Spleen (tissue), 11 donors: ENCODE data around the gene PCDH15. TPM values are rescaled to one million over a fixed set of nuclear protein-coding genes. Genes with fewer than 3 reads are reported as not detected.

Source experiments
- DNase-seq: peaks from one replicate; pipeline ENCODE4 v3.0.0-alpha.2; 2020
- H3K27ac ChIP-seq, 8 donors: fragments of 200-600 bp; sonication (generic) in 7 of 8; 1 replicate in 4 of 8; 2 replicates in 4 of 8; pipeline versions ENCODE4 v1.5.0 to v1.8.0; 2016 to 2021; ENCODE audit warnings: inconsistent platforms in 4 of 8, mild to moderate bottlenecking in 4 of 8, moderate library complexity in 1 of 8
- H3K27me3 ChIP-seq, 7 donors: fragments of 200-600 bp; sonication (generic) in 6 of 7; replicated peaks in 1 of 7; 1 replicate in 4 of 7; 2 replicates in 3 of 7; pipeline versions ENCODE4 v1.5.0 to v1.8.0; 2016 to 2021; ENCODE audit warnings: inconsistent platforms in 3 of 7, mild to moderate bottlenecking in 1 of 7
- H3K36me3 ChIP-seq, 6 donors: fragments of 200-600 bp; sonication (generic) in 5 of 6; 1 replicate in 4 of 6; 2 replicates in 2 of 6; pipeline versions ENCODE4 v1.5.0 to v1.8.0; 2016 to 2021; ENCODE audit warnings: inconsistent platforms in 2 of 6
- H3K4me1 ChIP-seq, 6 donors: fragments of 200-600 bp; sonication (generic) in 5 of 6; 1 replicate in 3 of 6; 2 replicates in 3 of 6; pipeline versions ENCODE4 v1.5.0 to v1.8.0; 2016 to 2021; ENCODE audit warnings: inconsistent platforms in 3 of 6
- H3K4me3 ChIP-seq, 8 donors: fragments of 200-600 bp; sonication (generic) in 7 of 8; 1 replicate in 4 of 8; 2 replicates in 4 of 8; pipeline versions ENCODE4 v1.5.0 to v1.8.0; 2016 to 2021; ENCODE audit warnings: inconsistent platforms in 4 of 8, mild to moderate bottlenecking in 4 of 8, moderate library complexity in 2 of 8
- H3K9me3 ChIP-seq, 8 donors: fragments of 200-600 bp; sonication (generic) in 7 of 8; 1 replicate in 4 of 8; 2 replicates in 4 of 8; pipeline versions ENCODE4 v1.5.0 to v1.8.0; 2016 to 2021; ENCODE audit warnings: inconsistent platforms in 4 of 8
- POLR2A ChIP-seq, 3 donors: fragments of 450-650 bp; IDR thresholded peaks; one replicate each; pipeline ENCODE4 v1.5.1; 2017; ENCODE audit warnings: antibody characterized with exemption in 3 of 3, mild to moderate bottlenecking in 1 of 3
- POLR2AphosphoS5 ChIP-seq, 3 donors: sonication (generic); formaldehyde crosslinking; IDR thresholded peaks; one replicate each; pipeline ENCODE4 v1.5.1; 2017; ENCODE audit warnings: antibody characterized with exemption in 3 of 3
- WGBS, 5 donors: extraction: QIAGEN DNeasy Blood & Tissue Kit in 3 of 5; methylation state at CpG; one replicate each; pipeline versions ENCODE4 v1.1.5 to v1.1.7; 2013 to 2018; 5-methylcytosine and 5-hydroxymethylcytosine counted together
- intact Hi-C: fragments of 100-400 bp; cut with DNase I; formaldehyde crosslinking; loops from one replicate; pipeline ENCODE4 v1.15.0; 2023; ENCODE audit warnings: low total_unique reads
- polyA plus RNA-seq, 3 donors: library from polyadenylated mRNA; stranded (reverse); fragments of 200-250 nt; gene quantifications; one replicate each; pipeline ENCODE4 v1.2.1, GENCODE V29; 2013
- total RNA-seq, 7 donors: library from RNA; depleted of rRNA in 3 of 7; stranded (reverse); fragments of >200 nt in 3 of 7; fragmentation: NEBNext Ultra II Directional in 4 of 7; extraction: Animal tissue kit (Norgen Biotek cat#: 25700) in 4 of 7; gene quantifications; one replicate each; pipeline versions ENCODE4 v1.1.0 to v1.2.1, GENCODE V29; 2016 to 2021
- TF ChIP-seq, protein P1 (sequence below), 11 experiments: fragments of 200-600 bp in 7 of 11; fragments of 450-650 bp in 4 of 11; sonication (generic) in 4 of 11; IDR thresholded peaks in 8 of 11; conservative IDR thresholded peaks in 3 of 11; 1 replicate in 7 of 11; 2 replicates in 4 of 11; pipeline versions ENCODE4 v1.4.0 to v1.8.0; 2016 to 2021; ENCODE audit warnings: antibody characterized with exemption in 11 of 11, inconsistent platforms in 4 of 11, mild to moderate bottlenecking in 1 of 11
- donor health status: healthy with polysubstance abuse.
- donor health status: DM: no; HTN: no; CAD: no; lungs with moderate emphysema.
- donor health status: DM: no; HTN: no; CAD: no.
- donor health status: Bipolar disorder and iron deficiency.
- donor health status: healthy.
- donor health status: DM: no; HTN: no; CAD: no.
- donor health status: DM: yes; HTN: yes; CAD: no.

The PCDH15 gene
- total and polyA plus RNA-seq, 10 donors, result 0.24 to 2.1 (median 0.83) TPM

DNA sequence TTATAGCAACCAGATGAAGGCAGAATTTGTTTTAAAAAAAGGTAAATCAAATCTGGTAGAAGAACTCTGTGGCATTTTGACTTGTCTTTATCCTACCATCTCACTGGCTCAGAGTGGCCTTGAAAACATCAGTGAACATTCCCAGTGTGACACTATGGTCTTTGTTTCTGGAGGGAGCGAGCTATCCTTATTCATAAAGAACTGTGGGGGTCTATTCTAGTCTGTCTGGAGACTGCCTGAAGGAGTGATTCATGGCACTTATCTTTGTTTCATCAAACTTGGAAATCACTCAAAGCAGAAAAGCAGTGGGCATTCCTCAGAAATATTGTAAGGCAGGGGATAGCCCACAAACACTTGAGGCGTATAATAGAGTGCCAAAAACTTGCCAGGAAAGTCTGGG, 719.1 kb downstream of the PCDH15 start:
- Histone ChIP-seq H3K27ac (no peak overlapping the region), H3K4me1 (no peaks in the 10 kb centered on the region), H3K27me3 (no peaks in the 10 kb centered on the region), H3K36me3 (no peaks in the 10 kb centered on the region), H3K4me3 (no peak overlapping the region), H3K9me3 (peaks cover 0 to 16% (median 6%) of the 10 kb centered on the region in 8 donors)
- 78 to 91% (median 86%) methylated on average over 2 of the region's 2 CpGs for WGBS, 5 donors
- no peak for TF ChIP-seq POLR2AphosphoS5 (IDR thresholded peaks at IDR 0.05)
- no peak for DNase-seq
- intact Hi-C loops, result no loop called here

DNA sequence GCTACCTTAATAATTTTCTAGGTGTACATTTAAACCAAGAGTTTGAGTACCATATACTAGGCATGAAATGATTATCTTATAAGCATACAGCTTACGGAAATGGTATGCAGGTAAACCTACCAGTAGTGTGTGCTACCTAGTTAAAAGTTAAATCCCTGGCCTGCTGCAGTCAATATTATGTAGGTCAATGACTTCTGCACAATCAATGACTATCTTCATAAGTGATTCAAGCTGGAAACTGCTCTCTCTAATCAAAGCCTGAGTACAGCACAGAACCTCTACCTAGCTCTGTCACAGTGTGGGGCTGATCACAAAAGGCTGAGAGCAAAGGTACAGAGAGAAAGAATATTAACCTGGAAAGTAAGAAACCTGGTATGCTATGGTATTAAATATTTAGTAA, 733.7 kb downstream of the PCDH15 start:
- 75 to 95% (median 90%) methylated on average over 1 of the region's 1 CpG for WGBS, 5 donors
- Histone ChIP-seq H3K27me3 (no peaks in the 10 kb centered on the region), H3K27ac (no peak overlapping the region), H3K4me3 (no peak overlapping the region), H3K4me1 (no peaks in the 10 kb centered on the region), H3K9me3 (peaks cover 0 to 7% (median 0%) of the 10 kb centered on the region in 8 donors), H3K36me3 (no peaks in the 10 kb centered on the region)
- DNase-seq, result no peak
- intact Hi-C loops, result no loop called here
- TF ChIP-seq, protein P1, sequence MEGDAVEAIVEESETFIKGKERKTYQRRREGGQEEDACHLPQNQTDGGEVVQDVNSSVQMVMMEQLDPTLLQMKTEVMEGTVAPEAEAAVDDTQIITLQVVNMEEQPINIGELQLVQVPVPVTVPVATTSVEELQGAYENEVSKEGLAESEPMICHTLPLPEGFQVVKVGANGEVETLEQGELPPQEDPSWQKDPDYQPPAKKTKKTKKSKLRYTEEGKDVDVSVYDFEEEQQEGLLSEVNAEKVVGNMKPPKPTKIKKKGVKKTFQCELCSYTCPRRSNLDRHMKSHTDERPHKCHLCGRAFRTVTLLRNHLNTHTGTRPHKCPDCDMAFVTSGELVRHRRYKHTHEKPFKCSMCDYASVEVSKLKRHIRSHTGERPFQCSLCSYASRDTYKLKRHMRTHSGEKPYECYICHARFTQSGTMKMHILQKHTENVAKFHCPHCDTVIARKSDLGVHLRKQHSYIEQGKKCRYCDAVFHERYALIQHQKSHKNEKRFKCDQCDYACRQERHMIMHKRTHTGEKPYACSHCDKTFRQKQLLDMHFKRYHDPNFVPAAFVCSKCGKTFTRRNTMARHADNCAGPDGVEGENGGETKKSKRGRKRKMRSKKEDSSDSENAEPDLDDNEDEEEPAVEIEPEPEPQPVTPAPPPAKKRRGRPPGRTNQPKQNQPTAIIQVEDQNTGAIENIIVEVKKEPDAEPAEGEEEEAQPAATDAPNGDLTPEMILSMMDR (IDR thresholded peaks at IDR 0.05 in 8 of 11, conservative IDR thresholded peaks at IDR 0.05 in 3 of 11), result no peak
- TF ChIP-seq POLR2AphosphoS5 (IDR thresholded peaks at IDR 0.05) (no peak), POLR2A (IDR thresholded peaks at IDR 0.05) (no peak)

DNA sequence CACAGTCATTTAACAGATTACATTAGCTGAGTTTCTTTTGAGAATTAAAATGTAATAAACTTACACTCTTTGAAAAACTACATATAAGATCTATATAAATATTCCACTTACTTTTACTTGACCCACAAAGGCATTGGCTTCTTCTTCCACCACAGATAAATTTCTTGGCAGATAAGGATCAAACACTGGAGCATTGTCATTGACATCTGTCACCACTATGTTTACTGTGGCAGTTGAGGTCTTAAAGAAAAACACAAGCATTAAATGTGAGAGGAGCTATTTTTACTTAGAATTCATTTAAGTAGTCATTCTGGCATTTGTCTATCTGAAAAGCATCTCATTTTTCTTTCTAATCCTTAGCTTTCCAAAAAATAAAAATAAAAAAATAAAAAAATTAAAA, 734.4 kb downstream of the PCDH15 start:
- TF ChIP-seq POLR2AphosphoS5 (IDR thresholded peaks at IDR 0.05) (no peak), POLR2A (IDR thresholded peaks at IDR 0.05) (no peak)
- TF ChIP-seq, protein P1 (IDR thresholded peaks at IDR 0.05 in 8 of 11, conservative IDR thresholded peaks at IDR 0.05 in 3 of 11), result no peak
- Histone ChIP-seq H3K9me3 (peaks cover 0 to 7% (median 0%) of the 10 kb centered on the region in 8 donors), H3K4me3 (no peak overlapping the region), H3K27me3 (no peaks in the 10 kb centered on the region), H3K36me3 (no peaks in the 10 kb centered on the region), H3K27ac (no peak overlapping the region), H3K4me1 (no peaks in the 10 kb centered on the region)
- intact Hi-C loops, result no loop called here
- DNase-seq, result no peak

DNA sequence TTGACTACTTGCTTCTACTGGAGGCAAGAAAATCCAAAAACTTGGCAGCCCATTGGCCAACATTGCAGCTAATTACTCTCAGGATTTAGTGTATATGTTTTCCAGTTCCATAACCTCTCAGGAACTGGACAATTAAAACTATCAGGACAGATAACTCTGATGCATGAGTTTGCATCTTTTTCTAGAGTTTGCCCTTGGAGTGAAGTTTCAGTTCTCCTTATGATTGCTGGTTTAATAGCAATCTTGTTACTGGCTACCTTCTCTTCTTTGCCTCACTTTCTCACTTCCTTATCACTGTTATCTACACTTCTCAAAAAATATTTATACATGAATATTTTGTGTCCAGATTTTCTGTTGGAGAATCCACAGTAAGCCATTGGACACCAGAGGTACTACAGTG, 735.9 kb downstream of the PCDH15 start:
- no peak for DNase-seq
- Histone ChIP-seq H3K9me3 (peaks cover 0 to 7% (median 0%) of the 10 kb centered on the region in 8 donors), H3K36me3 (no peaks in the 10 kb centered on the region), H3K4me3 (no peak overlapping the region), H3K4me1 (no peaks in the 10 kb centered on the region), H3K27ac (no peak overlapping the region), H3K27me3 (no peaks in the 10 kb centered on the region)
- TF ChIP-seq POLR2AphosphoS5 (IDR thresholded peaks at IDR 0.05) (no peak), POLR2A (IDR thresholded peaks at IDR 0.05) (no peak)
- TF ChIP-seq, protein P1 (IDR thresholded peaks at IDR 0.05 in 8 of 11, conservative IDR thresholded peaks at IDR 0.05 in 3 of 11), result no peak
- intact Hi-C loops, result no loop called here

DNA sequence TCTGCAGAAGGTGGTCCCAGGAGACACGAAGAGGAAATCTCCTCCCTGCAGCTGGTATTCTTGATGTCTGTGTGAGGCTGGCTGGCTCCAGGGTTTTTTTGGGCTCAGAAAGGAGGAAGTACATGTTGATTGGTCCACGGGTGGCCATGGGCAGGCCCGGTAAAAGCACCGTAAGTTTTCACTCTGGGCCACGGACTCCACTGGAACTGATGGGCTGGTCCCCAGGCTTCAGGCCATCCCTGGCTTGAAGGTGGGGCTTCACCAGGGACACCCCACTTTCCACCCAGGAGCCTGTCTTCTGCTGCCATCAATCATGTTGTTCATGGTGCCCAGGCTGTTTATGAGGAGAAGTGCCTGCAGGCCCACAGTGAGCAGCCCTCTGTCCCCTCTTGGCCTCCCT, 736.8 kb downstream of the PCDH15 start:
- H3K27me3 ChIP-seq, result no peaks in the 10 kb centered on the region
- intact Hi-C loops, result no loop called here
- no peaks in the 10 kb centered on the region for H3K4me1 ChIP-seq
- no peak overlapping the region for H3K27ac ChIP-seq
- TF ChIP-seq POLR2A (IDR thresholded peaks at IDR 0.05) (no peak), POLR2AphosphoS5 (IDR thresholded peaks at IDR 0.05) (no peak)
- TF ChIP-seq, protein P1 (IDR thresholded peaks at IDR 0.05 in 8 of 11, conservative IDR thresholded peaks at IDR 0.05 in 3 of 11), result no peak
- peaks cover 0 to 7% (median 0%) of the 10 kb centered on the region in 8 donors for H3K9me3 ChIP-seq
- 85 to 90% (median 87%) methylated on average over 5 of the region's 5 CpGs for WGBS, 5 donors
- no peak for DNase-seq
- H3K36me3 ChIP-seq, result no peaks in the 10 kb centered on the region
- no peak overlapping the region for H3K4me3 ChIP-seq
